ENCODE measurements around the gene VAC14.

- TF ChIP-seq FOXM1 (IDR thresholded peaks at IDR 0.05; ENCODE audit: borderline replicate concordance, low read depth) (no peak), YY1 (IDR thresholded peaks at IDR 0.05; ENCODE audit: low read depth) (no peak), MAX (IDR thresholded peaks at IDR 0.05) (no peak), CEBPB (IDR thresholded peaks at IDR 0.05) (no peak), TEAD4 (IDR thresholded peaks at IDR 0.05) (no peak), TAF1 (IDR thresholded peaks at IDR 0.05; ENCODE audit: low read depth) (no peak), REST (IDR thresholded peaks at IDR 0.05; ENCODE audit: low read depth) (no peak), RAD21 (IDR thresholded peaks at IDR 0.05; ENCODE audit: low read depth) (no peak), EP300 (IDR thresholded peaks at IDR 0.05; ENCODE audit: borderline replicate concordance) (no peak), EGR1 (IDR thresholded peaks at IDR 0.05) (no peak), USF1 (IDR thresholded peaks at IDR 0.05) (no peak), NFIC (IDR thresholded peaks at IDR 0.05) (no peak), ZBTB7A (IDR thresholded peaks at IDR 0.05; ENCODE audit: low read depth) (no peak)
Measured at GRCh38 chr16:70756071-70756470, 44.9 kb downstream of the VAC14 start.
